ENCODE data around the gene TLE2.

Gene TLE2

DNA sequence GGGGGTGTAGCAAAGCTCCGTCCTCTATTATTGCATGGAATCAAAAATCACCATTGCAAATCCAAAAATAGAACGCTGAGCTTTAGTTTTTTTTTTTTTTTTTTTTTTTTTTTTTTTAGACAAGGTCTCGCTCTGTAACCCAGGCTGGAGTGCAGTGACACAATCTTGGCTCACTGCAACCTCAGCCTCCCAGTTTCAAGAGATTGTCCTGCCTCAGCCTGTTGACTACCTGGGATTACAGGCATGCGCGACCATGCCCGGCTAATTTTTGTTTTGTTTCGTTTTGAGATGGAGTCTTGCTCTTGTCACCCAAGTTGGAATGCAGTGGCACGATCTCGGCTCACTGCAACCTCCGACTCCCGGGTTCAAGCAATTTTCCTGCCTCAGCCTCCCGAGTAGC is 69.0 kb downstream of the TLE2 start:
- DNase-seq (ENCODE audit: low read depth, low spot score): no peak
- H3K36me3 ChIP-seq (ENCODE audit: control insufficient read depth, insufficient read depth, low read length): no peaks in the 10 kb centered on the region
- WGBS (ENCODE audit: insufficient coverage, insufficient read length): no CpG with 5 or more reads among the region's 12 CpGs
- H3K27ac ChIP-seq (ENCODE audit: low read length): no peak overlapping the region
- no peaks in the 10 kb centered on the region for H3K27me3 ChIP-seq (ENCODE audit: control insufficient read depth, insufficient read depth, low read length)
- no peaks in the 10 kb centered on the region for H3K4me1 ChIP-seq (ENCODE audit: control insufficient read depth, insufficient read depth, low read length)
- no peaks in the 10 kb centered on the region for H3K9me3 ChIP-seq (ENCODE audit: control insufficient read depth, insufficient read depth, low read length)
- no peak overlapping the region for H3K4me3 ChIP-seq (ENCODE audit: low read length)

DNA sequence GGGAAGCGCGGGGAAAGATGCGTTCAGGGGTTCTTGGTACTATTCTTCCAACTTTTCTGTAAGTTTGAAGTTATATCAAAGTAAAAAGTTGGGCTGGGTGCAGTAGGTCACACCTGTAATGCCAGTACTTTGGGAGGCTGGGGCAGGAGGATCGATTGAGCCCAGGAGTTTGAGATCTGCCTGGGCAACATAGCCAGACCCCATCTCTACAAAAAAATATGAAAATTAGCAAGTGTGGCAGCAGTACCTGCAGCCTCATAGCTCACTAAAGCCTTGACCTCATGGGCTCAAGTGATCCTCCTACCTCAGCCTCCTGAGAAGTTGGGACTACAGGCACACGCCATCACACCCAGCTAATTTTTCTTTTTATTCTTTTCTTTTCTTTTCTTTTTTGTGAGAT is 71.9 kb downstream of the TLE2 start:
- H3K36me3 ChIP-seq (ENCODE audit: control insufficient read depth, insufficient read depth, low read length): no peaks in the 10 kb centered on the region
- no CpG with 5 or more reads among the region's 5 CpGs for WGBS (ENCODE audit: insufficient coverage, insufficient read length)
- H3K27me3 ChIP-seq (ENCODE audit: control insufficient read depth, insufficient read depth, low read length): no peaks in the 10 kb centered on the region
- H3K4me3 ChIP-seq (ENCODE audit: low read length): no peak overlapping the region
- DNase-seq (ENCODE audit: low read depth, low spot score): no peak
- H3K27ac ChIP-seq (ENCODE audit: low read length): no peak overlapping the region
- H3K9me3 ChIP-seq (ENCODE audit: control insufficient read depth, insufficient read depth, low read length): no peaks in the 10 kb centered on the region
- no peaks in the 10 kb centered on the region for H3K4me1 ChIP-seq (ENCODE audit: control insufficient read depth, insufficient read depth, low read length)

DNA sequence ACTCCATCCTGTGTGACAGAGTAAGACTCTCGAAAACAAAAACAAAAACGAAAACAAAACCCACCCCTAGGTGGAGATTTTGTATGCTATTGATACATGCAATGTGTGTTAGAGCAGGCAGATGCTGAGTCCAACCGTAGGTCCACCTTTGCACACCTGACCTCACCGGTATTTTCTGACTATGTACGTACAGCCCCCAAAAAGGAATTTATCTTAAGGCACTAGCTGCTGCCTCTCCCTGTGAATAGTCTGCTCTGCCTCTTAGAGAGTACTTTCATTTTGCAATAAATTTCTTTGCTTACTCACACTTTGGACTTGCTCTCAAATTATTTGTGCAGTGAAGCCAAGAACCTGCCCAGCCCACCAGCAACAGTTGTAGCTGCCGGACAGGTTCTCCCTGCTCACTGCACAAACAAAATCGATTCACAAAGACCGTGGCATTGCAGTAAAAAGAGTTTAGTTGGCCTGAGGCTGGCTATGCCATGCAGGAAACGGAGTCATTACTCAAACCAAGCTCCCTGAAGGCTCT is 76.1 kb downstream of the TLE2 start:
- Histone ChIP-seq H3K36me3 (ENCODE audit: control insufficient read depth, insufficient read depth, low read length) (no peaks in the 10 kb centered on the region), H3K9me3 (ENCODE audit: control insufficient read depth, insufficient read depth, low read length) (no peaks in the 10 kb centered on the region), H3K27me3 (ENCODE audit: control insufficient read depth, insufficient read depth, low read length) (no peaks in the 10 kb centered on the region), H3K27ac (ENCODE audit: low read length) (no peak overlapping the region), H3K4me3 (ENCODE audit: low read length) (no peak overlapping the region), H3K4me1 (ENCODE audit: control insufficient read depth, insufficient read depth, low read length) (no peaks in the 10 kb centered on the region)
- no CpG with 5 or more reads among the region's 9 CpGs for WGBS (ENCODE audit: insufficient coverage, insufficient read length)
- no peak for DNase-seq (ENCODE audit: low read depth, low spot score)

DNA sequence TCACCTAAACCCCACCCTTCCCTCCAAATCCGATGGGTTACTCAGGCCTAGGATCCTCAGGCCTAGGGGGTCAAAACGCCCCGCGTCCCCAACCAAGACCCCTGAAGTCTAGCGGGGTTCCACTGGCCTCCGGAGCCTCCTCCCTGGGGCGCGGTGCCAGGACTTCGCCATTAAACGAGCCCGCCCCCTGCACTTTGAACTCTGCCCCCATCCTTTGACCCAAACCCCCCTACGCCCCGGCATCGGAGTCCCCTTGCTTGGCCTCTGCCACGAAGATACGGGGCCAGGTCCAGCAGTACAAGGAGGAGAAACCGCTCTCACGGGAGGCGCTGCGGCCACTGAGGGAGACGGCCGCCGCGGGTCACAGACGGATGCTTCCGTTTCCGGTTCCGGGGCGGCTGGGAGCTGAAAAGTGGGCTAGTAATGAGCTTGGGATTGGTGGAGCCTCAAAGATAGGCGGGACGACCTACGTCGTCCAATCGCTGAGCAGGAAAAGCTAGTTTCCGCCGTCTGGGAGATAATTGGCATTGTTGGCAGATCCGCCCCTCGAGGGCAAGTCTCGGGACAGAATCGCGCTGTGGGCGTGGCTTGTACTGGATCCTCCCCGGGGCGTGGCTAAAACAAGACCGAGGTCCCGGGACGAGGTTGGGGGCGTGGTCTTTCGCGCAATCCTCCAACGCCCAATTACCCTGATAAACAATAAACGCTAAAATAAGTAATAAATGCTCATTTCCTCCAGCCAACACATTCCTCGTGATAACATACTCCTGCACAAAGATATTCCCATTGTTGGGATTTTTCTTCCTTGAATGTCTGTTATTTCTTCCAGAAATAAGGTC is 78.6 kb downstream of the TLE2 start:
- peak overlapping the region; percentile 95 for H3K4me3 ChIP-seq (ENCODE audit: low read length)
- WGBS (ENCODE audit: insufficient coverage, insufficient read length): no CpG with 5 or more reads among the region's 53 CpGs

DNA sequence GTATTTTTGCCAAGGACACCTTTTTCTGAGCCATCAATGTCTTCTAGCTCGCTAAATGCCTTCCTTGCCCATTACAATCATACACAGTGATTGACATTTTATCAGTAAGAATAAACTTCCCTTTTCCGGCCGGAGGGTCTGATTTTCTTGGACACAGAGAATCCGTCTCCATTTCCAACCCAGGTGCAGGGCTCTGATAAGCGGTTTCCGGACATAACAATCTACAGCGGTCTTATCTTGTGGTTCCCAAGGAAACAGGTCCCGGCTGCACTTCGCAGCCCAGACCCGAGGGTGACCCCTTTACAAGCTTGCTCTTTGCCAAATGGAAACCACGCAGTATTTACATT is 79.2 kb downstream of the TLE2 start:
- no CpG with 5 or more reads among the region's 11 CpGs for WGBS (ENCODE audit: insufficient coverage, insufficient read length)
- Histone ChIP-seq H3K4me1 (ENCODE audit: control insufficient read depth, insufficient read depth, low read length) (no peaks in the 10 kb centered on the region), H3K27me3 (ENCODE audit: control insufficient read depth, insufficient read depth, low read length) (no peaks in the 10 kb centered on the region), H3K4me3 (ENCODE audit: low read length) (peak overlapping the region; percentile 95; the same call in 1 of the 2 replicates), H3K36me3 (ENCODE audit: control insufficient read depth, insufficient read depth, low read length) (no peaks in the 10 kb centered on the region), H3K27ac (ENCODE audit: low read length) (no peak overlapping the region), H3K9me3 (ENCODE audit: control insufficient read depth, insufficient read depth, low read length) (no peaks in the 10 kb centered on the region)
- no peak for DNase-seq (ENCODE audit: low read depth, low spot score)

More for the DNA sequence above, 78.6 kb downstream of the TLE2 start:
- no peaks in the 10 kb centered on the region for H3K36me3 ChIP-seq (ENCODE audit: control insufficient read depth, insufficient read depth, low read length)
- no peak overlapping the region for H3K27ac ChIP-seq (ENCODE audit: low read length)
- H3K9me3 ChIP-seq (ENCODE audit: control insufficient read depth, insufficient read depth, low read length): no peaks in the 10 kb centered on the region
- peak; percentile 97 for DNase-seq (ENCODE audit: low read depth, low spot score)
- H3K27me3 ChIP-seq (ENCODE audit: control insufficient read depth, insufficient read depth, low read length): no peaks in the 10 kb centered on the region
- H3K4me1 ChIP-seq (ENCODE audit: control insufficient read depth, insufficient read depth, low read length): no peaks in the 10 kb centered on the region

Data from iPS DF 6.9 (cell line).